RWPE1 (cell line): Measurements from ENCODE around the gene ANKRD11.

ENCODE experiments used
- CTCF ChIA-PET: fragments of 350-600 bp; sonication (Branson Sonifier 250); formaldehyde crosslinking; extraction: SDS; loops from one replicate; lab custom pipeline; 2021; lab: Yijun Ruan, JAX
- POLR2A ChIA-PET: fragments of 400-600 bp; formaldehyde crosslinking; extraction: SDS; loops from one replicate; lab custom pipeline; 2020; ENCODE audit warnings: antibody characterized with exemption; ENCODE audit not compliant: low non-redundant PET; lab: Yijun Ruan, JAX
- DNase-seq: peaks from one replicate; pipeline ENCODE4 v3.0.0; 2012; ENCODE audit warnings: low spot score
- H3K27ac ChIP-seq: fragments of 450-650 bp; 2 replicates; pipeline ENCODE4 v1.5.1; 2017
- TF ChIP-seq, protein P1 (sequence below): fragments of 450-650 bp; conservative IDR thresholded peaks from 2 replicates; pipeline ENCODE4 v1.5.1; 2017; ENCODE audit warnings: low read depth, mild to moderate bottlenecking

ANKRD11 gene

DNA sequence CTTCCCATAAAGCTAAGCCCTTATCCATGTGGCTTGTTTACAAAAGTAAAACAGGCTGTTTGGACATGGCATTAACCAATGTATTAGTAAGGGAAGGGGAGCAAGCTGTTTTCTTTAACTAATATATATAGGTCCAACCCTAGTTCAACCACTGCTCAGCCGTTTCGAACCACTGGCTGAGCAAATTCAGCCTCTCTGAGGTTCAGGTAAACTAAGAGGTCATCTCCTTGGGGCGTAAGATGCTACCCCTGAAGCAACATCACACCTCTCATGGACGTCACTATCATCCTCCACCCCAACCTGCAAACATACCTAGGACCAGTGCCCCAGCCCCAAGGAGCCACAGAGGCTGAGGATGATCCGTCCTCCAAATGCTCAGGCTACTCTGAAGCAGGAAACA lies 45.2 kb downstream of the ANKRD11 start:
- H3K27ac ChIP-seq: peak overlapping the region; percentile 99
- POLR2A ChIA-PET: no interaction called here
- CTCF ChIA-PET: interaction anchor here (0.6 to 1.0 kb wide), 2 partner anchors 34 to 71 kb away, joined by 3 to 7 read pairs; no protein-coding TSS in a partner anchor
- DNase-seq: no peak
- TF ChIP-seq, protein P1, sequence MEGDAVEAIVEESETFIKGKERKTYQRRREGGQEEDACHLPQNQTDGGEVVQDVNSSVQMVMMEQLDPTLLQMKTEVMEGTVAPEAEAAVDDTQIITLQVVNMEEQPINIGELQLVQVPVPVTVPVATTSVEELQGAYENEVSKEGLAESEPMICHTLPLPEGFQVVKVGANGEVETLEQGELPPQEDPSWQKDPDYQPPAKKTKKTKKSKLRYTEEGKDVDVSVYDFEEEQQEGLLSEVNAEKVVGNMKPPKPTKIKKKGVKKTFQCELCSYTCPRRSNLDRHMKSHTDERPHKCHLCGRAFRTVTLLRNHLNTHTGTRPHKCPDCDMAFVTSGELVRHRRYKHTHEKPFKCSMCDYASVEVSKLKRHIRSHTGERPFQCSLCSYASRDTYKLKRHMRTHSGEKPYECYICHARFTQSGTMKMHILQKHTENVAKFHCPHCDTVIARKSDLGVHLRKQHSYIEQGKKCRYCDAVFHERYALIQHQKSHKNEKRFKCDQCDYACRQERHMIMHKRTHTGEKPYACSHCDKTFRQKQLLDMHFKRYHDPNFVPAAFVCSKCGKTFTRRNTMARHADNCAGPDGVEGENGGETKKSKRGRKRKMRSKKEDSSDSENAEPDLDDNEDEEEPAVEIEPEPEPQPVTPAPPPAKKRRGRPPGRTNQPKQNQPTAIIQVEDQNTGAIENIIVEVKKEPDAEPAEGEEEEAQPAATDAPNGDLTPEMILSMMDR: no peak

DNA sequence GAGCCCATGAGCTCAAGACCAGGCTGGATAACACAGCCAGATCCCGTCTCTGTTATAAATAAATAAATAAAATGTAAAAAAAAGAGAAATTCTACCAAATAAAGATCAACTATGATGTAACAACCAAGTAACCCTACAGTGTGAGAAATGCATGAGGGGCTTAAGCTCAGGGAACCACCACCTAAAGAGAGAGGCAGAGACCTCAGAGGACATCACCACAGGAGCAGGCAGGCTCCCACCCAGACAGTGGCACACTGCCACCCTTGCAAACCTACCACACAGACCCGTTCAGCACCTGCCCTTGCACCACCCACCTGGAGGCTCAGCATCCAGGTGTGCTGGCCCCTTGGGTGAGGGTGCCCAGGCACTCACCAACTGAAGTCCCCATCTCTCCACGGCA lies 45.6 kb downstream of the ANKRD11 start:
- ChIA-PET CTCF (no interaction called here), POLR2A (no interaction called here)
- peak overlapping the region; percentile 99 for H3K27ac ChIP-seq

DNA sequence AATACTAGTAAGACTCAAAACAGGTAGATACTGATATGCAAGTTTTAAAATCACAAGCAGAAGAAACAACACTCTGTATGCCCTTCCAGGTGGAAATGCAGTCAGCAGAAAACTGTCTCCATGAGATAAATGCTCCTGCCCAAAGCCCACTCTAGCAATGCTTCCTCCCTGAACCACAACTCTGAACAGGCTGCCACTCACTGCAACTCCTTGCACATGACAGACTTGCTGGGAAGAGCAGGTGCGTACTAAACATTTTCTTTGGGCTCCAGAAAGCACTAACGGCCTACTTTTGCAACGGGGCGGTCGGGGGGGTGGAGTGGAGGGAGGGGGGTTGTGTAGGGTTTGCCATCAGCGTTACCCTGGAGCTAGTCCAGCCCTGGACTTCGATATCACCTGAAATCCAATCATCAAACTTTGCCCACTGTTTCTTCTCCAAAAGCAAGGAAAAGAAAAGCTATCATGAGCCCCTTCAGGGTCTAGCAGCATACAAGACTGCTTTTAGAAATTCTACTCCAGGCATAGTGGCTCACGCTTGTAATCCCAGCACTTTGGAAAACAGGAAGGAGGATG lies 46.1 kb downstream of the ANKRD11 start:
- TF ChIP-seq, protein P1: no peak
- no peak for DNase-seq
- POLR2A ChIA-PET: no interaction called here
- H3K27ac ChIP-seq: peak overlapping the region; percentile 99
- CTCF ChIA-PET: interaction anchor here (1.5 kb wide), 1 partner anchor 65 kb away, joined by 3 read pairs; no protein-coding TSS in a partner anchor

More for the DNA sequence above, 45.6 kb downstream of the ANKRD11 start:
- TF ChIP-seq, protein P1: no peak
- no peak for DNase-seq

DNA sequence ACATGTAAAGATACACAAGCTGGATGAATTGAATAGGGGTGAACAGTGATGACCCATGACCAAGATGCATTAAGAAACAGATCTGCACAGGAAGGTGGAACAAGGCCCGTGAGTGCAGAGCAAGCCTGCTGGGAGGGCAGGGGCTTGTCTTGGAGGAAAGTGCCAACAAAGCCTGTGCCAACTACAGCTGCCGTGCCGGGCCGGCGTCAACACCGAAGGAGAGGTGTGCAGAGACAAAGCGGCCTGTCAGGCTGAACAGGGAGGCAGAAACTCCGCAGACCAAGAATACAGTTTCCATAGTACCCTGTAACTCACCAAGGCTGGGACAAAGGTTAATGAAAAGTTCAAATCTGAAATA lies 46.7 kb downstream of the ANKRD11 start:
- TF ChIP-seq, protein P1: no peak
- no peak for DNase-seq
- ChIA-PET POLR2A (no interaction called here), CTCF (interaction anchor here (0.7 to 1.5 kb wide), 2 partner anchors 30 to 64 kb away, joined by 3 read pairs; no protein-coding TSS in a partner anchor)
- peak overlapping the region; percentile 99 for H3K27ac ChIP-seq

DNA sequence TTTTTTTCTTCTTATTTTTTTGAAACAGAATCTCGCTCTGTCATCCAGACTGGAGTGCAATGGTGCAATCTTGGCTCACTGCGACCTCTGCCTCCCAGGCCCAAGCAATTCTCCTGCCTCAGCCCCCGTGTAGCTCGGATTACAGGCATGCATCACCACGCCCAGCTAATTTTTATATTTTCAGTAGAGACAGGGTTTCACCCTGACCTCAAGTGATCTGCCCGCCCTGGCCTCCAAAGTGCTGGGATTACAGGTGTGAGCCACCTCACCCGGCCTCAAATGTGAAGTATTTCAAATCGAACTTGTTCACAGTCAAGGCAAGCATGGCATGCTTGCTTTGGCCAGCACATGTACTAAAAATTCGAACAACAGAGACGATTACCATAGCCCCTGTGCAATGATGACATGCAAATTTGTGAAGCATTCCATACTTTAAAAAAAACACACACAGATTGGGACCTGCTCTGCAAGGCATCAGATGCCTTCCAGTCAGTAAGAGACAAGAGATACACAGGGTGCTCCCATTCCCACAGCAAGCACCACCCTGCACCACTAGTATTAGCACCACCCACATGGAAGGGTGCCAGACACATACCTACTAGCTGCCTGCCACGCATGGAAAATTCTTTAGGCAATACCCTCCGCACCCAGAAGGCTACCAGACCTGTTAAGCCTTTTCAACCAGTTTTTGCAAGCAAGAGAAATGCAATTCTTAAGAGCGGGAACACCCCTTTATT lies 47.2 kb downstream of the ANKRD11 start:
- ChIA-PET POLR2A (no interaction called here), CTCF (interaction anchor here (0.7 to 1.5 kb wide), 4 partner anchors 29 to 88 kb away, joined by 3 to 4 read pairs (median 3); partner anchors contain the start of gene SPG7)
- TF ChIP-seq, protein P1: 0 out of 2 replicates have a peak, but pooled peaks have one; percentile 17
- peak; percentile 95 for DNase-seq
- H3K27ac ChIP-seq: peak overlapping the region; percentile 99

DNA sequence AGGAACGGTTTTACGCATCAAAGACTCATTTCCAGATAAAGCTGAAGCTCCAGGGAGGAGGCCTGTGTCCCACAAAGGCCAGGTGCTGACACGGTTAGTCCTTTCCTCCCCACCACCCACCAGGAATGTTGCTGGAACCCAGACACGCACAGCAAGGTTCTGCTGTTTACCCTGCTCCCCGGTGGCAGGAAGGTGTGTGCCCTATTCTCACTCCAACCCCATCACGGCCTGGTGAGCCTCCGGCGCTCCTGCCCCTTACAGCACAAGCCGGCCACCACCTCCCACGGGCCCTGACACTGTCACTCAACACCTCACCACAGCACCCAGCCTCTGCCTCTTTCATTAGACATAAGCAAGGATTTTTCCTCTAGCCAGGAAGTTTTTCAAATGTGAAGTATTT lies 47.8 kb downstream of the ANKRD11 start:
- peak overlapping the region; percentile 99 for H3K27ac ChIP-seq
- TF ChIP-seq, protein P1: no peak
- ChIA-PET POLR2A (no interaction called here), CTCF (interaction anchor here (0.7 to 0.9 kb wide), 2 partner anchors 66 to 89 kb away, joined by 3 to 4 read pairs; partner anchors contain the start of gene SPG7)
- no peak for DNase-seq
